DOHH2 (cell line): ENCODE measurements around the gene XCL1.

Source experiments
- CTCF ChIP-seq: fragments of 200-600 bp; sonication (generic); IDR thresholded peaks from one replicate; pipeline ENCODE4 v1.5.1; 2014; ENCODE audit warnings: antibody characterized with exemption, mild to moderate bottlenecking, low read depth, low read length; ENCODE audit not compliant: poor library complexity, severe bottlenecking
- EZH2phosphoT487 ChIP-seq: fragments of 200-600 bp; sonication (generic); IDR thresholded peaks from 2 replicates; pipeline ENCODE4 v1.6.1; 2017; ENCODE audit warnings: borderline replicate concordance, mild to moderate bottlenecking, antibody characterized with exemption, low read length, moderate library complexity, mixed read lengths

- no peak for TF ChIP-seq CTCF
- TF ChIP-seq EZH2phosphoT487: no peak
Measured at GRCh38 chr1:168605443-168605842, 29.0 kb downstream of the XCL1 start.
